ENCODE results near the gene RSRC1. TPM values are rescaled to one million over a fixed set of nuclear protein-coding genes. Genes with fewer than 3 reads are reported as not detected.

RSRC1 gene
- total RNA-seq, 1 experiment from 2014 or later: 37.9 TPM

DNA sequence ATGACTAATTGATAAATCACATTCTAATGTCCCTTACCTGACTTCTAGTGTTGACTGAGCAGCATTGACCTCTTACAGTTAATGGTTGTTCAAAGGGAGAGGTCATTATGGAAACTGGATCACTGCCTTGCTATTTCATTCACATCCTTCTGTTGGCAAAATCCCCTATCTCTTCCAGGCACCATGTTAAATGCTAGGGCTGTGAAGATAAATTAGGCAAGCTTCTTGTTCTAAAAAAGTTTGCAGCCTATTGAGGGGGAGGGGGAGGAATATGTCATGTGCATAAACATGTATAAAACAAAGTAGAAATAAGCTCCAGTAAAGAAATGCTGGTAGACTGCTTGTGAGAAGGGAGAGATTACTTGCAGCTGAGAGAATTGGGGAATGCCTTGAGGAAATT is 376.3 kb downstream of the RSRC1 start:
- no peaks in the 10 kb centered on the region for H3K27me3 ChIP-seq (ENCODE audit: insufficient read depth, low read length)
- no peak for DNase-seq
- no peak overlapping the region for H3K4me2 ChIP-seq (ENCODE audit: insufficient read depth, insufficient read length, low read length)
- no peak overlapping the region for H4K91ac ChIP-seq (ENCODE audit: insufficient read length, low read depth, low read length)
- no peak overlapping the region for H3K4ac ChIP-seq (ENCODE audit: low read depth, low read length)
- H2BK20ac ChIP-seq (ENCODE audit: low read depth, low read length, poor library complexity, severe bottlenecking): no peak overlapping the region
- H3K79me1 ChIP-seq (ENCODE audit: insufficient read depth, low read depth, low read length, poor library complexity, severe bottlenecking): no peaks in the 10 kb centered on the region
- H3K79me2 ChIP-seq (ENCODE audit: insufficient read depth, low read length): no peaks in the 10 kb centered on the region
- H4K5ac ChIP-seq (ENCODE audit: insufficient read length, low read depth, low read length): no peak overlapping the region
- H2BK5ac ChIP-seq (ENCODE audit: insufficient read length, low read length): no peak overlapping the region
- H4K20me1 ChIP-seq (ENCODE audit: control insufficient read depth, insufficient read depth, insufficient read length): no peaks in the 10 kb centered on the region
- Mint-ChIP-seq H3K27ac (no peak overlapping the region), H3K4me1 (peaks cover 6 to 13% of the 10 kb centered on the region in 2 experiments), H3K4me3 (no peak overlapping the region), H3K9me3 (peaks cover 0 to 1% of the 10 kb centered on the region in 2 experiments; a peak in 1 of 5 replicates), H3K36me3 (ENCODE audit: insufficient read depth in 1 of 3, low read depth in 3 of 3) (no peaks in the 10 kb centered on the region; a peak in 2 of 7 replicates), H3K27me3 (ENCODE audit: low read depth) (no peaks in the 10 kb centered on the region)
- no peak overlapping the region for H3K14ac ChIP-seq (ENCODE audit: insufficient read depth, low read length)
- H3K9me3 ChIP-seq (ENCODE audit: control insufficient read depth, low read depth, low read length): no peaks in the 10 kb centered on the region
- H3K23ac ChIP-seq (ENCODE audit: insufficient read length, low read depth, low read length): no peak overlapping the region
- no peak overlapping the region for H2BK12ac ChIP-seq (ENCODE audit: insufficient read length, low read depth, low read length)
- H4K8ac ChIP-seq (replicated peaks; ENCODE audit: insufficient read length, low read depth, low read length): no peak overlapping the region
- no peak overlapping the region for H3K9ac ChIP-seq (ENCODE audit: extremely low read depth, insufficient read length, low read length)
- no peak overlapping the region for H3T11ph ChIP-seq (ENCODE audit: low read length)
- TF ChIP-seq CTCF (conservative IDR thresholded peaks at IDR 0.05): no peak
- H2AFZ ChIP-seq (ENCODE audit: low read length): no peak overlapping the region
- H3K4me1 ChIP-seq (ENCODE audit: insufficient read depth, low read length): no peaks in the 10 kb centered on the region
- no peak overlapping the region for H2BK15ac ChIP-seq (ENCODE audit: low read depth, low read length)
- H3K56ac ChIP-seq (ENCODE audit: insufficient read length, low read depth, low read length): no peak overlapping the region
- H3K18ac ChIP-seq (ENCODE audit: insufficient read length, low read depth, low read length): no peak overlapping the region
- no peaks in the 10 kb centered on the region for H3K23me2 ChIP-seq (ENCODE audit: insufficient read length, low read depth, low read length, poor library complexity, severe bottlenecking)
- H2AK5ac ChIP-seq (ENCODE audit: insufficient read length, low read length): no peak overlapping the region
- H3K27ac ChIP-seq (ENCODE audit: insufficient read length, low read depth, low read length): no peak overlapping the region
- no peak overlapping the region for H2BK120ac ChIP-seq (ENCODE audit: low read depth, low read length, poor library complexity, severe bottlenecking)
